Activated T-helper 2 cell treated with anti-CD3 and anti-CD28 coated beads, Interferon-gamma antibody, Interleukin-2, Interleukin-4, amounts not matched to agents 10 μg/mL and 5 μg/mL and 100 μg/mL, durations not matched to agents 14 hours and 24 hours and 36 hours (primary cell): ENCODE measurements around the gene ATOSB. TPM values are rescaled to one million over a fixed set of nuclear protein-coding genes. Genes with fewer than 3 reads are reported as not detected.

ENCODE experiments used
- DNase-seq: peaks from one replicate; pipeline ENCODE4 v3.0.0; 2021; ENCODE audit warnings: low spot score
- H3K27ac Mint-ChIP-seq: one replicate; pipeline ENCODE4 v1.8.0; 2021; ENCODE audit warnings: mixed read lengths
- H3K27me3 Mint-ChIP-seq: one replicate; pipeline ENCODE4 v1.8.0; 2021; ENCODE audit warnings: low read depth, mixed read lengths
- H3K36me3 Mint-ChIP-seq: one replicate; pipeline ENCODE4 v1.8.0; 2021; ENCODE audit warnings: low read depth, mixed read lengths
- H3K4me1 Mint-ChIP-seq: one replicate; pipeline ENCODE4 v1.8.0; 2021; ENCODE audit warnings: low read depth, mixed read lengths
- H3K4me3 Mint-ChIP-seq: one replicate; pipeline ENCODE4 v1.8.0; 2021; ENCODE audit warnings: low read depth, mild to moderate bottlenecking, moderate library complexity, mixed read lengths
- H3K9me3 Mint-ChIP-seq: one replicate; pipeline ENCODE4 v1.8.0; 2021; ENCODE audit warnings: mixed read lengths
- intact Hi-C: fragments of 100-400 bp; cut with micrococcal nuclease; formaldehyde crosslinking; loops from one replicate; pipeline ENCODE4 v1.15.1; 2023
- total RNA-seq: library from RNA; stranded (reverse); gene quantifications from 2 replicates; pipeline ENCODE4 v1.2.3, GENCODE V29; 2022

Gene ATOSB
- total RNA-seq, 1 donor from 2014 or later: 7.0 TPM

- peak overlapping the region; percentile 91 for H3K4me3 Mint-ChIP-seq
- H3K36me3 Mint-ChIP-seq: peaks cover 78% of the 10 kb centered on the region
- intact Hi-C loops: loop anchor here (2.0 to 10.0 kb wide), 3 partner anchors 86 to 1412 kb away; partner anchors contain the start of genes HINT2 and SPAG8
- H3K9me3 Mint-ChIP-seq: no peaks in the 10 kb centered on the region
- H3K4me1 Mint-ChIP-seq: peaks cover 52% of the 10 kb centered on the region
- no peaks in the 10 kb centered on the region for H3K27me3 Mint-ChIP-seq
- no peak for DNase-seq
- H3K27ac Mint-ChIP-seq: peak overlapping the region; percentile 87
Observed at GRCh38 chr9:35073279-35073612, 42.4 kb downstream of the ATOSB start.

- Mint-ChIP-seq H3K27me3 (no peaks in the 10 kb centered on the region), H3K4me3 (peak within 1 kb of the TSS; percentile 91), H3K4me1 (peaks cover 49% of the 10 kb centered on the region), H3K27ac (peak within 1 kb of the TSS; percentile 88), H3K36me3 (peaks cover 80% of the 10 kb centered on the region), H3K9me3 (no peaks in the 10 kb centered on the region)
- intact Hi-C loops: loop anchor here (1.0 to 10.0 kb wide), 8 partner anchors 8 to 1412 kb away; partner anchors contain the start of genes CREB3, HINT2, PIGO and SPAG8
- peak; percentile 97 for DNase-seq
Observed at GRCh38 chr9:35072461-35073278, 43.0 kb downstream of the ATOSB start, which contains the start of gene VCP. TSS of gene VCP (minus strand) at chr9:35072625. CDS start at chr9:35072353, 272 bp downstream.

- peak overlapping the region; percentile 88 for H3K27ac Mint-ChIP-seq
- H3K4me1 Mint-ChIP-seq: peaks cover 43% of the 10 kb centered on the region
- peaks cover 80% of the 10 kb centered on the region for H3K36me3 Mint-ChIP-seq
- intact Hi-C loops: loop anchor here (1.0 to 10.0 kb wide), 8 partner anchors 8 to 1413 kb away; partner anchors contain the start of genes CREB3, HINT2, PIGO and SPAG8
- no peaks in the 10 kb centered on the region for H3K27me3 Mint-ChIP-seq
- H3K9me3 Mint-ChIP-seq: no peaks in the 10 kb centered on the region
- peak overlapping the region; percentile 91 for H3K4me3 Mint-ChIP-seq
- DNase-seq: peak; percentile 72
Observed at GRCh38 chr9:35071814-35072460, 43.7 kb downstream of the ATOSB start.

- intact Hi-C loops: loop anchor here (10.0 kb wide), 2 partner anchors 744 to 1414 kb away; partner anchors contain the start of genes HINT2 and SPAG8
- DNase-seq: no peak
- H3K27me3 Mint-ChIP-seq: no peaks in the 10 kb centered on the region
- H3K36me3 Mint-ChIP-seq: peaks cover 84% of the 10 kb centered on the region
- H3K9me3 Mint-ChIP-seq: no peaks in the 10 kb centered on the region
- peak overlapping the region; percentile 88 for H3K27ac Mint-ChIP-seq
- peaks cover 42% of the 10 kb centered on the region for H3K4me1 Mint-ChIP-seq
- peak overlapping the region; percentile 91 for H3K4me3 Mint-ChIP-seq
Observed at GRCh38 chr9:35070823-35071813, 44.5 kb downstream of the ATOSB start.

- Mint-ChIP-seq H3K4me1 (peaks cover 40% of the 10 kb centered on the region), H3K9me3 (no peaks in the 10 kb centered on the region), H3K27me3 (no peaks in the 10 kb centered on the region), H3K27ac (no peak overlapping the region), H3K4me3 (peak overlapping the region; percentile 15), H3K36me3 (peaks cover 83% of the 10 kb centered on the region)
- intact Hi-C loops: no loop called here
- no peak for DNase-seq
Observed at GRCh38 chr9:35069020-35069419, 46.6 kb downstream of the ATOSB start.

GRCh38 chr9:35067056-35067455 is 48.6 kb downstream of the ATOSB start:
- no peaks in the 10 kb centered on the region for H3K27me3 Mint-ChIP-seq
- H3K4me1 Mint-ChIP-seq: peaks cover 27% of the 10 kb centered on the region
- peaks cover 91% of the 10 kb centered on the region for H3K36me3 Mint-ChIP-seq
- no peaks in the 10 kb centered on the region for H3K9me3 Mint-ChIP-seq
- H3K27ac Mint-ChIP-seq: no peak overlapping the region
- no peak for DNase-seq
- intact Hi-C loops: no loop called here
- no peak overlapping the region for H3K4me3 Mint-ChIP-seq

GRCh38 chr9:35060548-35061207 is 55.0 kb downstream of the ATOSB start:
- Mint-ChIP-seq H3K4me3 (no peak overlapping the region), H3K4me1 (no peaks in the 10 kb centered on the region), H3K27me3 (no peaks in the 10 kb centered on the region), H3K27ac (no peak overlapping the region), H3K9me3 (no peaks in the 10 kb centered on the region), H3K36me3 (peaks cover 93% of the 10 kb centered on the region)
- intact Hi-C loops: no loop called here
- no peak for DNase-seq

- DNase-seq: no peak
- H3K9me3 Mint-ChIP-seq: no peaks in the 10 kb centered on the region
- H3K4me3 Mint-ChIP-seq: no peak overlapping the region
- intact Hi-C loops: no loop called here
- no peaks in the 10 kb centered on the region for H3K27me3 Mint-ChIP-seq
- no peaks in the 10 kb centered on the region for H3K4me1 Mint-ChIP-seq
- H3K36me3 Mint-ChIP-seq: peaks cover 92% of the 10 kb centered on the region
- no peak overlapping the region for H3K27ac Mint-ChIP-seq
Observed at GRCh38 chr9:35059438-35059837, 56.2 kb downstream of the ATOSB start.

GRCh38 chr9:35057271-35057620 is 58.4 kb downstream of the ATOSB start:
- H3K9me3 Mint-ChIP-seq: no peaks in the 10 kb centered on the region
- no peaks in the 10 kb centered on the region for H3K4me1 Mint-ChIP-seq
- H3K27ac Mint-ChIP-seq: no peak overlapping the region
- H3K27me3 Mint-ChIP-seq: no peaks in the 10 kb centered on the region
- no peak overlapping the region for H3K4me3 Mint-ChIP-seq
- no peak for DNase-seq
- peaks cover 88% of the 10 kb centered on the region for H3K36me3 Mint-ChIP-seq
- intact Hi-C loops: no loop called here

- intact Hi-C loops: no loop called here
- Mint-ChIP-seq H3K27me3 (no peaks in the 10 kb centered on the region), H3K27ac (no peak overlapping the region), H3K4me1 (no peaks in the 10 kb centered on the region), H3K36me3 (peaks cover 84% of the 10 kb centered on the region), H3K9me3 (no peaks in the 10 kb centered on the region), H3K4me3 (no peak overlapping the region)
- no peak for DNase-seq
Observed at GRCh38 chr9:35056571-35057270, 58.9 kb downstream of the ATOSB start.

- DNase-seq: no peak
- no peaks in the 10 kb centered on the region for H3K9me3 Mint-ChIP-seq
- H3K4me3 Mint-ChIP-seq: no peak overlapping the region
- H3K4me1 Mint-ChIP-seq: peaks cover 4% of the 10 kb centered on the region
- H3K36me3 Mint-ChIP-seq: peaks cover 73% of the 10 kb centered on the region
- H3K27me3 Mint-ChIP-seq: no peaks in the 10 kb centered on the region
- intact Hi-C loops: no loop called here
- no peak overlapping the region for H3K27ac Mint-ChIP-seq
Observed at GRCh38 chr9:35054871-35055644, 60.6 kb downstream of the ATOSB start.
